22Rv1 (cell line): ENCODE results near the gene ICOSLG.
"Not testable (repeated sequence)": the region's sequence is repeated elsewhere in the genome, so short reads cannot be mapped to it uniquely, and the experiment has no call there.

ENCODE experiments used
- ZFX ChIP-seq: fragments of 450-650 bp; IDR thresholded peaks from 2 replicates; pipeline ENCODE4 v1.6.1; 2017; ENCODE audit warnings: antibody characterized with exemption, borderline replicate concordance
- TF ChIP-seq, protein P1 (sequence below): fragments of 450-650 bp; IDR thresholded peaks from 2 replicates; pipeline ENCODE4 v1.5.1; 2017; ENCODE audit warnings: mild to moderate bottlenecking

DNA sequence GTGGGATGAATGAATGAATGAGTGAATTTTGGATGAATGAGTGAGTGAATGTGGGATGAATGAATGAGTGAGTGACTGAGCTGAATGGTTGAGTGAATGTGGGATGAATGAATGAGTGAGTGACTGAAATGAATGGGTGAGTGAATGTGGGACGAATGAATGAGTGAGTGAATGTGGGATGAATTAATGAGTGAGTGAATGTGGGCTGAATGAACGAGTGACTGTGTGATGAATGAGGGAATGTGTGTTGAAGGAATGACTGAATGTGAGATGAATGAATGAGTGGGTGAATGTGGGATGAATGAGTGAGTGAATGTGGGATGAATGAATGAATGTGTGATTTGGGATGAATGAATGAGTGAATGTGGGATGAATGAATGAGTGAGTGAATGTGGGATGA, 28.8 kb downstream of the ICOSLG start:
- TF ChIP-seq, protein P1, sequence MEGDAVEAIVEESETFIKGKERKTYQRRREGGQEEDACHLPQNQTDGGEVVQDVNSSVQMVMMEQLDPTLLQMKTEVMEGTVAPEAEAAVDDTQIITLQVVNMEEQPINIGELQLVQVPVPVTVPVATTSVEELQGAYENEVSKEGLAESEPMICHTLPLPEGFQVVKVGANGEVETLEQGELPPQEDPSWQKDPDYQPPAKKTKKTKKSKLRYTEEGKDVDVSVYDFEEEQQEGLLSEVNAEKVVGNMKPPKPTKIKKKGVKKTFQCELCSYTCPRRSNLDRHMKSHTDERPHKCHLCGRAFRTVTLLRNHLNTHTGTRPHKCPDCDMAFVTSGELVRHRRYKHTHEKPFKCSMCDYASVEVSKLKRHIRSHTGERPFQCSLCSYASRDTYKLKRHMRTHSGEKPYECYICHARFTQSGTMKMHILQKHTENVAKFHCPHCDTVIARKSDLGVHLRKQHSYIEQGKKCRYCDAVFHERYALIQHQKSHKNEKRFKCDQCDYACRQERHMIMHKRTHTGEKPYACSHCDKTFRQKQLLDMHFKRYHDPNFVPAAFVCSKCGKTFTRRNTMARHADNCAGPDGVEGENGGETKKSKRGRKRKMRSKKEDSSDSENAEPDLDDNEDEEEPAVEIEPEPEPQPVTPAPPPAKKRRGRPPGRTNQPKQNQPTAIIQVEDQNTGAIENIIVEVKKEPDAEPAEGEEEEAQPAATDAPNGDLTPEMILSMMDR, result not testable (repeated sequence)
- not testable (repeated sequence) for TF ChIP-seq ZFX
